Inferior parietal cortex (tissue), 1 donor: ENCODE measurements around the gene CLCA2.
A peak's percentile ranks its signal among the peaks of the same experiment; 100 is the strongest.

Experiments
- DNase-seq: peaks from one replicate; pipeline ENCODE4 v3.0.0-alpha.2; 2016; ENCODE audit errors: extremely low spot score

CLCA2 gene

GRCh38 chr1:86429122-86429725 lies 5.3 kb downstream of the CLCA2 start:
- no peak for DNase-seq

GRCh38 chr1:86429835-86430234 lies 5.9 kb downstream of the CLCA2 start:
- no peak for DNase-seq

- DNase-seq: no peak
Measured at GRCh38 chr1:86430376-86430775, 6.4 kb downstream of the CLCA2 start.

GRCh38 chr1:86434059-86434458 lies 10.1 kb downstream of the CLCA2 start:
- no peak for DNase-seq

GRCh38 chr1:86435327-86435726 lies 11.4 kb downstream of the CLCA2 start:
- DNase-seq: no peak

- DNase-seq: no peak
Measured at GRCh38 chr1:86436041-86436440, 12.1 kb downstream of the CLCA2 start.

GRCh38 chr1:86441581-86441980 lies 17.6 kb downstream of the CLCA2 start:
- DNase-seq: no peak

GRCh38 chr1:86441997-86442396 lies 18.0 kb downstream of the CLCA2 start:
- no peak for DNase-seq

DNA sequence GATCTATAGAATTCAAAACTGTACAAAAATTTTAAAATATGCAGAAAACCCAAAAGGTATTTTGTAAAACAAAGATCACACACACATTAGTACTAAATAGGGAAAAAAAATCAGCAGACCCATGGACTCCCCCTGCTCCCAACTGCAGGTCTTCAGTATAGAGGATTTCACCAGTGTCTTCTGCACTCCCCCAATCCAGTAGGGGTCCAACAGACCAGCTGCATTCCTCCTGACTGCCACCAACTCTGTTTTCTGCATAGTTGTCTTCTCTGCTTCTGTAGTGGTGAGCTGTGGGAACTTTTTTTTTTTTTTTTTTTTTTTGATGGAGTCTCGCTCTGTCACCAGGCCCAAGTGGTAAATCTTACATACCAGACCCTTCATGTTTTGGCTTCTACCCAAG lies 21.9 kb downstream of the CLCA2 start:
- no peak for DNase-seq

DNA sequence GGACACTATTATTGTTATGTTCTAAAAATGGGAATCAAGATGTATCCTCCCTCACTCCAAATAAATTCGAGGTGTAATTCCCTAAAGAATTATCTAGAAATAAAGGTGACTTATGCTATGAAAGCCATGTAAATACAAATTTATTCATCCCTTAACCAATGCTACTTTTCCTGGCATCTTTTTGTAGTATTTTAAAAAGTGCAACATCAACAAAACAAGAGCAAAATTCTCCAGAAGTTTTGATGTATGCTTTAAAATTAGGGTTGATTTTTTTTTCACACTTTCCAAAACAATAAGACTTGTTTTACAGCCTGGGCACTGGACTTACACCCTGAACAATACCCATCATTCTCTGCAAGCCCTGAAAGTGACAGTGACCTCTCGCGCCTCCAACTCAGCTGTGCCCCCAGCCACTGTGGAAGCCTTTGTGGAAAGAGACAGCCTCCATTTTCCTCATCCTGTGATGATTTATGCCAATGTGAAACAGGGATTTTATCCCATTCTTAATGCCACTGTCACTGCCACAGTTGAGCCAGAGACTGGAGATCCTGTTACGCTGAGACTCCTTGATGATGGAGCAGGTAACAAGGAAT lies 23.3 kb downstream of the CLCA2 start:
- DNase-seq: peak; percentile 54

DNA sequence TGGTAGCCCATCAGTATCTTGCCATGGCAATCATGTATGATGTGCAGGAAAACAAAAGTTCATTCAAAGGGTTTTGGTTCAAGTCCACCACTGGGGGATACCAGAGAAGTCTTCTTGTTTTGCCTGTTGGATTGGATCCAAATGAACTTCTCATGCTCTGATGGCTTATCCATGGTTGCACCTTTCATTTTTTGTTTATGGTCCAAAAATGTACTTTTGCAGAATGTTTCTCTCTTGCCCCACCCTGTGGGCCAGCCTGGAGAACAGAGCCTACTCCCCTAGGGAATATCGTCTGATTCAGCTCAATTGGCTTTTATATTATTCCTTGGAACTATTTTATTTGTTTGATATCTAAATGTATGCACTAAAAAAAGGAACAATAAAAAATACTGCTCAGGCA lies 24.7 kb downstream of the CLCA2 start:
- no peak for DNase-seq

DNA sequence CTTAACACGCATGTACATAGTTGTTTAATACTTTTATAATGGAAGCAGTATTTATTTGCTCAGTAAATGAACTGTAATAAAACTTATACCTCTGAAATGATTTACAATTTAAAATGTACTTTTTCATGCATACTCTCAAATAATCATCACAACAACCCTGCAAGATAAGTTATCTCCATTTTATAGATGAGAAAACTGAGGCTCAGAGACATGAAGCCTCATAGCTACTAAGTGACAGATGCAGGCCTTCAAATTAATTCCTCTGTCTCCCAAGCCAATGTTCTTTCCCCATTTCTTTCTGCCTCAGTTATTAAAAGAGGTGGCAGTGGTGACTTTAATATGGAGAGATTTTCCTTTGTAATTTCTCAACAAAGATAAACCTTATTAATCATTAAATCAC lies 25.1 kb downstream of the CLCA2 start:
- no peak for DNase-seq

GRCh38 chr1:86450847-86451246 lies 26.9 kb downstream of the CLCA2 start:
- no peak for DNase-seq

GRCh38 chr1:86453664-86454063 lies 29.7 kb downstream of the CLCA2 start:
- no peak for DNase-seq

DNA sequence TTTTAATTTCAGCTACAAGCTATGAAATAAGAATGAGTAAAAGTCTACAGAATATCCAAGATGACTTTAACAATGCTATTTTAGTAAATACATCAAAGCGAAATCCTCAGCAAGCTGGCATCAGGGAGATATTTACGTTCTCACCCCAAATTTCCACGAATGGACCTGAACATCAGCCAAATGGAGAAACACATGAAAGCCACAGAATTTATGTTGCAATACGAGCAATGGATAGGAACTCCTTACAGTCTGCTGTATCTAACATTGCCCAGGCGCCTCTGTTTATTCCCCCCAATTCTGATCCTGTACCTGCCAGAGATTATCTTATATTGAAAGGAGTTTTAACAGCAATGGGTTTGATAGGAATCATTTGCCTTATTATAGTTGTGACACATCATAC lies 31.1 kb downstream of the CLCA2 start:
- no peak for DNase-seq

DNA sequence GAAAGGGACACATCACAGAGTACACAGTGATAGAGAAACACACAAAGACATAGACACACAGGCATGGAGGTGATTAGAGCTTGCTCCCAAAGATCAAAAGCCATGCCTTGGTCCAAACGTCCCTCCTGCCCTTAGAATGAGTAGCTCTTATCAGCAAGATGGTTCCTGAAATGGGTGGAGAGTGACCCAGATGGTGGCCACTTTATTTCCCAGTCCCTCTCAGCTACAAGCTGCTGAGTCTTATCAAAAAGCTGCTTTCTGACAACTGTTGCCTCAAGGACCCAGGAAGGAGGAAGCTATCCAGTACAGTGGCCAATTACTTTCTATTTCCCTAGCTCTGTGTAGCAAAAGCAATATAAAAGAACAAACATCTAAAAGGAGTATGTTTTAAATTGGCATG lies 37.0 kb downstream of the CLCA2 start:
- no peak for DNase-seq

- no peak for DNase-seq
Measured at GRCh38 chr1:86461482-86461881, 37.5 kb downstream of the CLCA2 start.

- no peak for DNase-seq
Measured at GRCh38 chr1:86464819-86465218, 40.8 kb downstream of the CLCA2 start.

GRCh38 chr1:86466109-86466844 lies 42.3 kb downstream of the CLCA2 start:
- DNase-seq: no peak

- DNase-seq: no peak
Measured at GRCh38 chr1:86466986-86467385, 43.0 kb downstream of the CLCA2 start.

DNA sequence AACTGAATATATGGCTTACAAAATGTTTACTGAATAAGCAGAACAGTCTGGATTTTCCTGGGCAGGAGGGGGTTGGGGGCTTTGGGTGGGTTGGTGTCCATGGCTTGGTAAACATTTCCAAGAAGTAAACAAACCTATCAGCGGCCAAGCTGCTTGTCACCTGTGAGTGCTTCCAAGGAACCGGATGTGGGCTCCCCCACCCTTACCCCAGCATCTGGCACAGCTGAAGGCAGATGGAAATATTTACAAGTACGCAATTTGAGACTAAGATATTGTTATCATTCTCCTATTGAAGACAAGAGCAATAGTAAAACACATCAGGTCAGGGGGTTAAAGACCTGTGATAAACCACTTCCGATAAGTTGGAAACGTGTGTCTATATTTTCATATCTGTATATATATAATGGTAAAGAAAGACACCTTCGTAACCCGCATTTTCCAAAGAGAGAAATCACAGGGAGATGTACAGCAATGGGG lies 44.6 kb downstream of the CLCA2 start, which contains the start of gene CLCA1:
CLCA1 (plus strand) TSS at position 427 of the 477 bp plus-strand sequence; CDS start at position 472, 45 bp downstream.
- DNase-seq: no peak

- DNase-seq: no peak
Measured at GRCh38 chr1:86470859-86471258, 46.9 kb downstream of the CLCA2 start.

GRCh38 chr1:86471291-86471690 lies 47.3 kb downstream of the CLCA2 start:
- DNase-seq: no peak
